Mesendoderm (in vitro differentiated cells): ENCODE results near the gene SORCS2.

ENCODE experiments used
- DNase-seq: peaks from one replicate; pipeline ENCODE4 v3.0.0; 2013
- H2AK5ac ChIP-seq: 2 replicates; pipeline ENCODE4 v1.6.1; 2013; ENCODE audit warnings: low read length, inconsistent platforms
- H2BK120ac ChIP-seq: 2 replicates; pipeline ENCODE4 v1.6.1; 2013; ENCODE audit warnings: low read depth, mild to moderate bottlenecking, low read length, moderate library complexity, mixed read lengths
- H2BK15ac ChIP-seq: replicated peaks from 2 replicates; pipeline ENCODE4 v1.6.1; 2013; ENCODE audit warnings: low read depth, mild to moderate bottlenecking, moderate library complexity
- H2BK5ac ChIP-seq: 2 replicates; pipeline ENCODE4 v1.6.1; 2013; ENCODE audit warnings: low read length, inconsistent platforms
- H3K18ac ChIP-seq: 2 replicates; pipeline ENCODE4 v1.6.1; 2013; ENCODE audit warnings: mild to moderate bottlenecking, low read length, mixed read lengths
- H3K23ac ChIP-seq: one replicate; pipeline ENCODE4 v1.6.1; 2013; ENCODE audit warnings: low read length
- H3K27ac ChIP-seq: 2 replicates; pipeline ENCODE4 v1.5.1; 2013; ENCODE audit warnings: low read depth, mild to moderate bottlenecking, inconsistent platforms, low read length, moderate library complexity
- H3K27me3 ChIP-seq: 2 replicates; pipeline ENCODE4 v1.6.1; 2013; ENCODE audit warnings: low read length, control low read depth, mild to moderate bottlenecking, inconsistent platforms; ENCODE audit not compliant: insufficient read depth, poor library complexity
- H3K36me3 ChIP-seq: 2 replicates; pipeline ENCODE4 v1.6.1; 2013; ENCODE audit warnings: low read length, inconsistent platforms; ENCODE audit not compliant: control insufficient read depth, insufficient read depth
- H3K4ac ChIP-seq: one replicate; pipeline ENCODE4 v1.6.1; 2013; ENCODE audit warnings: low read depth, mild to moderate bottlenecking, low read length, moderate library complexity
- H3K4me1 ChIP-seq: 2 replicates; pipeline ENCODE4 v1.6.1; 2013; ENCODE audit warnings: low read depth, low read length, inconsistent platforms; ENCODE audit not compliant: control insufficient read depth
- H3K4me2 ChIP-seq: 2 replicates; pipeline ENCODE4 v1.6.1; 2013; ENCODE audit warnings: low read length
- H3K4me3 ChIP-seq: 2 replicates; pipeline ENCODE4 v1.5.1; 2013; ENCODE audit warnings: mild to moderate bottlenecking, low read length
- H3K56ac ChIP-seq: one replicate; pipeline ENCODE4 v1.6.1; 2013; ENCODE audit warnings: low read length
- H3K79me1 ChIP-seq: 2 replicates; pipeline ENCODE4 v1.6.1; 2013; ENCODE audit warnings: low read length, inconsistent platforms
- H3K79me2 ChIP-seq: 2 replicates; pipeline ENCODE4 v1.6.1; 2013; ENCODE audit warnings: mild to moderate bottlenecking, low read length; ENCODE audit not compliant: control insufficient read depth, insufficient read depth
- H3K9ac ChIP-seq: 2 replicates; pipeline ENCODE4 v1.6.1; 2013; ENCODE audit warnings: low read length, inconsistent platforms
- H4K5ac ChIP-seq: one replicate; pipeline ENCODE4 v1.6.1; 2013; ENCODE audit warnings: low read length
- H4K8ac ChIP-seq: one replicate; pipeline ENCODE4 v1.6.1; 2013; ENCODE audit warnings: low read depth, mild to moderate bottlenecking, control low read depth, low read length, moderate library complexity
- WGBS: extraction: QIAGEN DNeasy Blood & Tissue Kit; methylation state at CpG from one replicate; pipeline ENCODE4 v1.1.7; 2013; ENCODE audit warnings: low lambda C conversion rate, missing lambda C conversion rate; ENCODE audit not compliant: insufficient coverage; ENCODE audit errors: extremely low coverage; 5-methylcytosine and 5-hydroxymethylcytosine counted together

Gene SORCS2

GRCh38 chr4:7472442-7473013 lies 280.2 kb downstream of the SORCS2 start:
- Histone ChIP-seq H3K56ac (no peak overlapping the region), H3K27me3 (no peaks in the 10 kb centered on the region), H4K5ac (no peak overlapping the region), H3K36me3 (no peaks in the 10 kb centered on the region), H2BK15ac (no peak overlapping the region), H4K8ac (no peak overlapping the region), H2BK120ac (no peak overlapping the region), H3K27ac (no peak overlapping the region), H3K23ac (no peak overlapping the region), H3K79me1 (no peaks in the 10 kb centered on the region), H3K9ac (no peak overlapping the region), H3K4ac (no peak overlapping the region), H3K4me2 (no peak overlapping the region), H2BK5ac (no peak overlapping the region), H3K4me1 (no peaks in the 10 kb centered on the region), H3K79me2 (no peaks in the 10 kb centered on the region), H3K18ac (no peak overlapping the region), H3K4me3 (no peak overlapping the region), H2AK5ac (no peak overlapping the region)
- no peak for DNase-seq
- no CpG with 5 or more reads among the region's 19 CpGs for WGBS

DNA sequence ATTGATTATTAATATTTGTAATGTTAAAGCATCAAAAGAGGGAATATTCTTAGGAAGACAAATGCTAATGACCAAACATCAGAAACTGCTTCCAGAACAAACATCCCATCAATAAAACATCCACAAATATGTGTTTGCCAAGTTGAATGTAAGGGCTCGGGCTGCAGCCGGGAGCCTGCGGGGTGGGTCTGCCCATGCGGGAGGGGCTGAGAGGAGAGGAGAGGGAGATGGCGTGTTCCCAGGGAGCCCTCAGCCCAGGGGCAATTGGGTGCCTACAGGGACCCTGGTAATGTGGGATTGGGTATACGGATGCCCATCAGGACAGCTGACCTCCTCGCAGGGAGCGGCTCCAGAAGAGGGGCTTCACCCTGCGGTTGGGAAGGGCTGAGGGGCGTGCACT lies 280.7 kb downstream of the SORCS2 start:
- no peak overlapping the region for H2BK5ac ChIP-seq
- no peak overlapping the region for H2BK120ac ChIP-seq
- no peaks in the 10 kb centered on the region for H3K27me3 ChIP-seq
- no peak overlapping the region for H2BK15ac ChIP-seq
- H3K4me3 ChIP-seq, result no peak overlapping the region
- no peak overlapping the region for H4K5ac ChIP-seq
- no peaks in the 10 kb centered on the region for H3K79me2 ChIP-seq
- H3K4me1 ChIP-seq, result no peaks in the 10 kb centered on the region
- H3K27ac ChIP-seq, result no peak overlapping the region
- no peak overlapping the region for H4K8ac ChIP-seq
- no peak overlapping the region for H3K4ac ChIP-seq
- H2AK5ac ChIP-seq, result no peak overlapping the region
- H3K23ac ChIP-seq, result no peak overlapping the region
- H3K9ac ChIP-seq, result no peak overlapping the region
- no peak overlapping the region for H3K56ac ChIP-seq
- H3K36me3 ChIP-seq, result no peaks in the 10 kb centered on the region
- WGBS, result no CpG with 5 or more reads among the region's 10 CpGs
- no peaks in the 10 kb centered on the region for H3K79me1 ChIP-seq
- no peak for DNase-seq
- no peak overlapping the region for H3K4me2 ChIP-seq
- H3K18ac ChIP-seq, result no peak overlapping the region

DNA sequence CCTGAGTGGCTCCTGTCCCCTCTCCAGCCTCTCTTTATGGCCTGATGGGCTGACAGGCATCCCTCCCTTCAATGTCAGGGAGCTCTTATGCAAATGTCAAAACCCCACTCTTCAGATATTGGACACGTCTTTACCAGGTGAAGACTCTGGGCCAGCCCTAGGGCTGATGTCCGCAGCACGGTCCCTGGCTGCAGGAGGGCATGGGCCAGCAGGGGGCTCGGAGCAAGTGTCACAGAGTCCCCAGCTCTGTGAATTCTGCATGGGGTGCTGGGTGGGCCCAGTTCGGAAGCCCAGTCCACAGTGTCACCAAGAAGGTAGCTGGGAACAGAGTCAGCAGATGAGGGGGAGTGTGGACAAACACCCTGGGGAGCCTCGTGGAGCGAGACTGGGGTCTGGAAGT lies 282.0 kb downstream of the SORCS2 start:
- no peak overlapping the region for H3K4me2 ChIP-seq
- H3K4me1 ChIP-seq, result no peaks in the 10 kb centered on the region
- no peak overlapping the region for H2BK5ac ChIP-seq
- no peak overlapping the region for H3K18ac ChIP-seq
- H3K23ac ChIP-seq, result no peak overlapping the region
- no peak overlapping the region for H3K4ac ChIP-seq
- H4K8ac ChIP-seq, result no peak overlapping the region
- H3K27ac ChIP-seq, result no peak overlapping the region
- H3K36me3 ChIP-seq, result no peaks in the 10 kb centered on the region
- H3K9ac ChIP-seq, result no peak overlapping the region
- no peak overlapping the region for H3K56ac ChIP-seq
- H4K5ac ChIP-seq, result no peak overlapping the region
- H2AK5ac ChIP-seq, result no peak overlapping the region
- H2BK120ac ChIP-seq, result no peak overlapping the region
- WGBS, result no CpG with 5 or more reads among the region's 7 CpGs
- no peaks in the 10 kb centered on the region for H3K79me1 ChIP-seq
- H3K79me2 ChIP-seq, result no peaks in the 10 kb centered on the region
- H3K27me3 ChIP-seq, result no peaks in the 10 kb centered on the region
- H3K4me3 ChIP-seq, result no peak overlapping the region
- H2BK15ac ChIP-seq, result no peak overlapping the region
- DNase-seq, result no peak

DNA sequence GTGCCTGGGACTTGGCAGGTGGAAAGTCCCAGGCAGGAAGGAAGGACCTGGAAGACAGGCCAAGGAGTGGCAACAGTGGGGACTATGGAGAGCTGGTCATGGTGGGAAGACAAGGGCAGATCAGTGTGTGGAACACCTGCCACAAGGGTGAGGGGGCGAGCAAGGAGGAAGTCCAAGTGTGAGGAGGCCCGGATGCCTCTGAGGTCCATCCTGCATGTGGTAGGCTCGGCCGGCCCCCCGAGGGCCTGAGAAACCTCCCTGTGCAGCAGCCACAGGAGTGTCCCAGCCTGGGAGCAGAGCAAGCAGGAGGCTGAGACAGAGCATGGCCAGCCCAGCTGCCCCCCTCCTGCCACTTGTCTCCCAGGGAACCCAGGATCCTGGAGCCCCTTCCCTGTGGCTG lies 282.9 kb downstream of the SORCS2 start:
- no CpG with 5 or more reads among the region's 5 CpGs for WGBS
- Histone ChIP-seq H2BK15ac (no peak overlapping the region), H3K27ac (no peak overlapping the region), H3K79me2 (no peaks in the 10 kb centered on the region), H3K4me3 (no peak overlapping the region), H3K4ac (no peak overlapping the region), H3K27me3 (no peaks in the 10 kb centered on the region), H2BK5ac (no peak overlapping the region), H2BK120ac (no peak overlapping the region), H3K18ac (no peak overlapping the region), H3K79me1 (no peaks in the 10 kb centered on the region), H2AK5ac (no peak overlapping the region), H3K36me3 (no peaks in the 10 kb centered on the region), H3K4me2 (no peak overlapping the region), H3K23ac (no peak overlapping the region), H3K4me1 (no peaks in the 10 kb centered on the region), H4K5ac (no peak overlapping the region), H3K56ac (no peak overlapping the region), H4K8ac (no peak overlapping the region), H3K9ac (no peak overlapping the region)
- no peak for DNase-seq

DNA sequence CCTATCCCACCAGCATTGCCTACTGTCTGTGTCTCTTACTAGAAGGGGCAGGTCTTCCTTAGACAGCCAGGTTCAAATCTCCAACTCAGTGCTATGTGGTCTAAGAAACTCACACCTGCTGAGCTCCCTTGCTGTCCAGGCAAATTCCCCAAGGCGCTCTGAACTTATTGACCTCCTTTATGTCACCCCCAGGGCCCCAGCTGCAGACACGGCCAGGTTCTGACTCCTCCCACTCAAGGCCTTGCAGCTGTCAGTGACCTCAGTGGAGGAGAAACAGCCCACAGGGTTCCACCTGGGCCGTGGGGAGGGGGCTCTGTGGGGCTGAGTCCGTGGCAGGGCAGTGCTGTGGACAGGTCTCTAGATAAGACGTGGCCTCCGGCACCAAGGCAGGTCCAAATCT lies 284.5 kb downstream of the SORCS2 start:
- WGBS, result no CpG with 5 or more reads among the region's 6 CpGs

GRCh38 chr4:7477695-7478094 lies 285.4 kb downstream of the SORCS2 start:
- Histone ChIP-seq H3K9ac (no peak overlapping the region), H2AK5ac (no peak overlapping the region), H3K27ac (no peak overlapping the region), H3K56ac (no peak overlapping the region), H2BK120ac (no peak overlapping the region), H3K18ac (no peak overlapping the region), H3K79me2 (no peaks in the 10 kb centered on the region), H4K8ac (no peak overlapping the region), H3K4me1 (no peaks in the 10 kb centered on the region), H3K79me1 (no peaks in the 10 kb centered on the region), H3K36me3 (no peaks in the 10 kb centered on the region), H2BK5ac (no peak overlapping the region), H3K27me3 (no peaks in the 10 kb centered on the region), H4K5ac (no peak overlapping the region), H3K23ac (no peak overlapping the region), H2BK15ac (no peak overlapping the region), H3K4me2 (no peak overlapping the region), H3K4ac (no peak overlapping the region), H3K4me3 (no peak overlapping the region)
- no CpG with 5 or more reads among the region's 7 CpGs for WGBS
- no peak for DNase-seq

More for the DNA sequence above, 284.5 kb downstream of the SORCS2 start:
- no peak overlapping the region for H2BK5ac ChIP-seq
- H3K4me2 ChIP-seq, result no peak overlapping the region
- H3K4me3 ChIP-seq, result no peak overlapping the region
- no peak for DNase-seq
- no peak overlapping the region for H3K9ac ChIP-seq
- no peaks in the 10 kb centered on the region for H3K79me1 ChIP-seq
- no peak overlapping the region for H3K27ac ChIP-seq
- H3K4ac ChIP-seq, result no peak overlapping the region
- H3K4me1 ChIP-seq, result no peaks in the 10 kb centered on the region
- H3K56ac ChIP-seq, result no peak overlapping the region
- H4K5ac ChIP-seq, result no peak overlapping the region
- no peak overlapping the region for H2BK15ac ChIP-seq
- no peak overlapping the region for H2AK5ac ChIP-seq
- H3K79me2 ChIP-seq, result no peaks in the 10 kb centered on the region
- H2BK120ac ChIP-seq, result no peak overlapping the region
- no peaks in the 10 kb centered on the region for H3K36me3 ChIP-seq
- H3K27me3 ChIP-seq, result no peaks in the 10 kb centered on the region
- no peak overlapping the region for H3K23ac ChIP-seq
- H4K8ac ChIP-seq, result no peak overlapping the region
- no peak overlapping the region for H3K18ac ChIP-seq
